ENCODE results near the gene MSI2.

- TF ChIP-seq, protein P1, sequence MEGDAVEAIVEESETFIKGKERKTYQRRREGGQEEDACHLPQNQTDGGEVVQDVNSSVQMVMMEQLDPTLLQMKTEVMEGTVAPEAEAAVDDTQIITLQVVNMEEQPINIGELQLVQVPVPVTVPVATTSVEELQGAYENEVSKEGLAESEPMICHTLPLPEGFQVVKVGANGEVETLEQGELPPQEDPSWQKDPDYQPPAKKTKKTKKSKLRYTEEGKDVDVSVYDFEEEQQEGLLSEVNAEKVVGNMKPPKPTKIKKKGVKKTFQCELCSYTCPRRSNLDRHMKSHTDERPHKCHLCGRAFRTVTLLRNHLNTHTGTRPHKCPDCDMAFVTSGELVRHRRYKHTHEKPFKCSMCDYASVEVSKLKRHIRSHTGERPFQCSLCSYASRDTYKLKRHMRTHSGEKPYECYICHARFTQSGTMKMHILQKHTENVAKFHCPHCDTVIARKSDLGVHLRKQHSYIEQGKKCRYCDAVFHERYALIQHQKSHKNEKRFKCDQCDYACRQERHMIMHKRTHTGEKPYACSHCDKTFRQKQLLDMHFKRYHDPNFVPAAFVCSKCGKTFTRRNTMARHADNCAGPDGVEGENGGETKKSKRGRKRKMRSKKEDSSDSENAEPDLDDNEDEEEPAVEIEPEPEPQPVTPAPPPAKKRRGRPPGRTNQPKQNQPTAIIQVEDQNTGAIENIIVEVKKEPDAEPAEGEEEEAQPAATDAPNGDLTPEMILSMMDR (IDR thresholded peaks at IDR 0.05; ENCODE audit: insufficient read depth, low read length, poor library complexity, severe bottlenecking): no peak
- no peak for TF ChIP-seq EZH2phosphoT487 (conservative IDR thresholded peaks at IDR 0.05; ENCODE audit: low read length)
Observed at GRCh38 chr17:57622306-57622682, 366.0 kb downstream of the MSI2 start.

Data from SU-DHL-6 (cell line).